Ovary (tissue), 9 donors: Measurements from ENCODE around the gene FOXN1. TPM values are rescaled to one million over a fixed set of nuclear protein-coding genes. Genes with fewer than 3 reads are reported as not detected.

Experiments
- DNase-seq, 5 donors: peaks; one replicate each; pipeline ENCODE4 v3.0.0-alpha.2; 2019 to 2020
- H3K27ac ChIP-seq, 2 donors: fragments of 200-600 bp; one replicate each; pipeline versions ENCODE4 v1.5.1 to v1.8.0; 2019 to 2022
- H3K27me3 ChIP-seq: fragments of 200-600 bp; one replicate; pipeline ENCODE4 v1.8.0; 2022
- H3K36me3 ChIP-seq: fragments of 200-600 bp; sonication (generic); one replicate; pipeline ENCODE4 v1.5.1; 2019
- H3K4me1 ChIP-seq: one replicate; pipeline ENCODE4 v1.8.1; 2013; ENCODE audit warnings: mild to moderate bottlenecking, moderate library complexity; ENCODE audit not compliant: insufficient read depth
- H3K4me3 ChIP-seq: fragments of 200-600 bp; sonication (generic); one replicate; pipeline ENCODE4 v1.5.1; 2017
- H3K9me3 ChIP-seq, 2 donors: fragments of 200-600 bp in 1 of 2; sonication (generic) in 1 of 2; one replicate each; pipeline versions ENCODE4 v1.5.1 to v1.8.1; 2013 to 2019; ENCODE audit warnings: mild to moderate bottlenecking in 1 of 2, moderate library complexity in 1 of 2
- CTCF ChIP-seq, 3 donors: fragments of 450-650 bp in 2 of 3; fragments of 200-600 bp in 1 of 3; IDR thresholded peaks; one replicate each; pipeline versions ENCODE4 v1.5.1 to v1.8.0; 2016 to 2022; ENCODE audit warnings: antibody characterized with exemption in 3 of 3, mild to moderate bottlenecking in 1 of 3
- EP300 ChIP-seq: sonication (generic); formaldehyde crosslinking; IDR thresholded peaks from one replicate; pipeline ENCODE4 v1.6.1; 2017; ENCODE audit warnings: antibody characterized with exemption
- POLR2A ChIP-seq: fragments of 450-650 bp; IDR thresholded peaks from one replicate; pipeline ENCODE4 v1.6.1; 2017; ENCODE audit warnings: antibody characterized with exemption, mild to moderate bottlenecking, moderate library complexity
- WGBS, 3 donors: extraction: QIAGEN DNeasy Blood & Tissue Kit in 1 of 3; methylation state at CpG; one replicate each; pipeline versions ENCODE4 v1.1.5 to v1.1.7; 2013 to 2017; 5-methylcytosine and 5-hydroxymethylcytosine counted together
- intact Hi-C, 4 donors: fragments of 100-400 bp; cut with DNase I; formaldehyde crosslinking; loops; one replicate each; pipeline versions ENCODE4 v1.11.0 to v1.15.1; 2022 to 2023
- polyA plus RNA-seq, 2 donors: library from polyadenylated mRNA; stranded (reverse); fragments of 200-250 nt in 1 of 2; fragments of 350-450 nt in 1 of 2; fragmentation: Illumina TruSeq in 1 of 2; extraction: RNeasy Lipid Tissue Mini Kit (QIAGEN cat#74804) in 1 of 2; gene quantifications; one replicate each; pipeline ENCODE4 v1.2.3, GENCODE V29; 2013 to 2014
- total RNA-seq, 7 donors: library from RNA; depleted of rRNA in 2 of 7; stranded (reverse); fragments of >200 nt in 2 of 7; fragmentation: NEBNext Ultra II Directional in 3 of 7; extraction: Animal tissue kit (Norgen Biotek cat#: 25700) in 3 of 7; gene quantifications; one replicate each; pipeline versions ENCODE4 v1.1.0 to v1.2.4, GENCODE V29; 2016 to 2023
- donor health status: DM: no; HTN: no; CAD: no; lungs with moderate emphysema.
- donor health status: DM: no; HTN: no; CAD: no.
- donor health status: Bipolar disorder and iron deficiency.
- donor health status: DM: yes; HTN: yes; CAD: no.
- donor health status: DM: no; HTN: no; CAD: no.
- donor health status: DM: yes; HTN: yes; CAD: no.

FOXN1 gene
- total and polyA plus RNA-seq, 9 donors = not detected

- Histone ChIP-seq H3K4me3 (no peak overlapping the region), H3K36me3 (no peaks in the 10 kb centered on the region), H3K27me3 (no peaks in the 10 kb centered on the region), H3K27ac (no peak overlapping the region), H3K9me3 (no peaks in the 10 kb centered on the region), H3K4me1 (no peaks in the 10 kb centered on the region)
- DNase-seq = no peak
- TF ChIP-seq CTCF (IDR thresholded peaks at IDR 0.05) (no peak), EP300 (no peak), POLR2A (no peak)
- intact Hi-C loops = no loop called here
- 24 to 39% (median 25%) methylated on average over 7 of the region's 7 CpGs for WGBS, 3 donors
These were observed 7.3 kb downstream of the FOXN1 start for GRCh38 chr17:28513476-28513875.

GRCh38 chr17:28514561-28515002 lies 8.4 kb downstream of the FOXN1 start:
- no peaks in the 10 kb centered on the region for H3K9me3 ChIP-seq
- intact Hi-C loops = no loop called here
- WGBS, 3 donors = 39 to 51% (median 46%) methylated on average over 16 of the region's 16 CpGs
- TF ChIP-seq EP300 (no peak), POLR2A (no peak), CTCF (IDR thresholded peaks at IDR 0.05) (no peak)
- DNase-seq = no peak
- H3K36me3 ChIP-seq = no peaks in the 10 kb centered on the region
- no peak overlapping the region for H3K27ac ChIP-seq
- no peaks in the 10 kb centered on the region for H3K4me1 ChIP-seq
- no peaks in the 10 kb centered on the region for H3K27me3 ChIP-seq
- no peak overlapping the region for H3K4me3 ChIP-seq

- WGBS, 3 donors = 86 to 98% (median 96%) methylated on average over 1 of the region's 1 CpG
- no peaks in the 10 kb centered on the region for H3K9me3 ChIP-seq
- H3K4me1 ChIP-seq = no peaks in the 10 kb centered on the region
- no peak overlapping the region for H3K4me3 ChIP-seq
- no peaks in the 10 kb centered on the region for H3K27me3 ChIP-seq
- no peaks in the 10 kb centered on the region for H3K36me3 ChIP-seq
- H3K27ac ChIP-seq = no peak overlapping the region
- no peak for TF ChIP-seq POLR2A
- TF ChIP-seq EP300 = no peak
- TF ChIP-seq CTCF (IDR thresholded peaks at IDR 0.05) = no peak
- DNase-seq = no peak
- intact Hi-C loops = no loop called here
These were observed 9.4 kb downstream of the FOXN1 start for GRCh38 chr17:28515518-28515917.

GRCh38 chr17:28518132-28518531 lies 12.0 kb downstream of the FOXN1 start:
- no peak overlapping the region for H3K27ac ChIP-seq
- H3K36me3 ChIP-seq = no peaks in the 10 kb centered on the region
- WGBS, 3 donors = 70 to 74% (median 74%) methylated on average over 6 of the region's 6 CpGs
- no peaks in the 10 kb centered on the region for H3K27me3 ChIP-seq
- H3K9me3 ChIP-seq = no peaks in the 10 kb centered on the region
- intact Hi-C loops = no loop called here
- no peak for DNase-seq
- TF ChIP-seq CTCF (IDR thresholded peaks at IDR 0.05) (no peak), EP300 (no peak)
- H3K4me3 ChIP-seq = no peak overlapping the region
- no peaks in the 10 kb centered on the region for H3K4me1 ChIP-seq

- no peaks in the 10 kb centered on the region for H3K4me1 ChIP-seq
These were observed 12.4 kb downstream of the FOXN1 start for GRCh38 chr17:28518578-28518977.

More at GRCh38 chr17:28518578-28518977, 12.4 kb downstream of the FOXN1 start:
- no peaks in the 10 kb centered on the region for H3K27me3 ChIP-seq
- TF ChIP-seq EP300 (no peak), CTCF (IDR thresholded peaks at IDR 0.05) (no peak), POLR2A (no peak)
- intact Hi-C loops = no loop called here
- H3K4me3 ChIP-seq = no peak overlapping the region
- no peak for DNase-seq
- H3K27ac ChIP-seq = no peak overlapping the region
- no peaks in the 10 kb centered on the region for H3K9me3 ChIP-seq
- no peaks in the 10 kb centered on the region for H3K36me3 ChIP-seq
- WGBS, 3 donors = 75 to 82% (median 78%) methylated on average over 7 of the region's 7 CpGs
